RPMI7951 (cell line): ENCODE results near the gene MIER1. TPM values are rescaled to one million over a fixed set of nuclear protein-coding genes. Genes with fewer than 3 reads are reported as not detected.

Source experiments
- DNase-seq: peaks from one replicate; pipeline ENCODE4 v3.0.0-alpha.2; 2012; ENCODE audit warnings: low read depth
- total RNA-seq: library from RNA; depleted of rRNA; stranded (reverse); fragments of >200 nt; shearing (Covaris generic); gene quantifications from 2 replicates; pipeline ENCODE4 v1.2.3, GENCODE V29; 2014; rRNA removed

Gene MIER1
- total RNA-seq, 1 experiment from 2014 or later = 41.2 TPM

DNA sequence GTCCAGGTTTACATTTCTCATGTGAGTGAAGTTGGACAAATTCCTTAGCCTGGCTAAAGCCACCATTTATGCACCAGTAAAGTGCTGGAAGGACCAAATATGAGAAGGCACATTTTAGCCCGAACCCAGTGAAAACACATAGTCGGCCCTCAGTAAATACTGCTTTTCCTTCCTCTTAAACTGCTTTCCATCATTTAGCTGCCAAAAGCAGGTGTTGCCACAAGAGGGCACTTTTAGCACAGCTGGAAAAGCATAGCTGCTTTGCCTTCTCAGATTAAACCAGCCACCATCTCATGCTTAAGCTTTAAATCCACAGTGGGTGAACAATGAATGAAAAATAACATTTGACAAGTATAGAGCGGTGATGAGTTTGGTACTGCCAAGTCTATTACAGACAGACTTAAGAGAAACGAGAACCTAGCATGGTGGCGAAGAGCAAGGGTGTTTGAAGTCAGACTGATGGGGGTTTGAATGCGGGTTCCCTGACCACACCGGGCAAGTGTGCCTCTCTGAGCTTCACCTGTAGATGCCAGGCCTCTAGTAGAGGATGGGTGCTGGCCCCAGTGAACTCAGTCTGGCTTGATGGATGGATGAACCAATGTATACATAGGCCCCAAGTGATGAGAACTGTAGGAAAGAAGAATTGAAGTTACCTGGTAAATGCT, 71.4 kb downstream of the MIER1 start:
- peak; percentile 66 for DNase-seq

DNA sequence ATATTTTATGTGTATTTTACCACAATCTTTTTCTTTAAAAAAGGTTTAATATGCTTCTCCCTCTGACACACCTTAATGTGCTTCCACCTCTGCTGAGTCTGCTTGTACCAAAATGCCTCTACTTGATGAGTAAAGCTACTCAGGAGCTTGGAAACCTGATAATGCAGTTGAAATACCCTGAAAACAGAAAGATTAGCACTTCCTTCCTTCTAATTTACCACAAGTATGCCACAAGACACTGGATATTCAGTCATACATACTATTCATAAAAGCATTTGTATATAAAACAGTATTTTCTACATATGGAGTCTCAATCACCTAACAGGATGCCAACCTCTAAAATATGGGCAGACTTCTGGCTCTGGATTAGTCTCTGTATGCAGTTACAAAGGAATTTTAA, 74.2 kb downstream of the MIER1 start:
- no peak for DNase-seq

DNA sequence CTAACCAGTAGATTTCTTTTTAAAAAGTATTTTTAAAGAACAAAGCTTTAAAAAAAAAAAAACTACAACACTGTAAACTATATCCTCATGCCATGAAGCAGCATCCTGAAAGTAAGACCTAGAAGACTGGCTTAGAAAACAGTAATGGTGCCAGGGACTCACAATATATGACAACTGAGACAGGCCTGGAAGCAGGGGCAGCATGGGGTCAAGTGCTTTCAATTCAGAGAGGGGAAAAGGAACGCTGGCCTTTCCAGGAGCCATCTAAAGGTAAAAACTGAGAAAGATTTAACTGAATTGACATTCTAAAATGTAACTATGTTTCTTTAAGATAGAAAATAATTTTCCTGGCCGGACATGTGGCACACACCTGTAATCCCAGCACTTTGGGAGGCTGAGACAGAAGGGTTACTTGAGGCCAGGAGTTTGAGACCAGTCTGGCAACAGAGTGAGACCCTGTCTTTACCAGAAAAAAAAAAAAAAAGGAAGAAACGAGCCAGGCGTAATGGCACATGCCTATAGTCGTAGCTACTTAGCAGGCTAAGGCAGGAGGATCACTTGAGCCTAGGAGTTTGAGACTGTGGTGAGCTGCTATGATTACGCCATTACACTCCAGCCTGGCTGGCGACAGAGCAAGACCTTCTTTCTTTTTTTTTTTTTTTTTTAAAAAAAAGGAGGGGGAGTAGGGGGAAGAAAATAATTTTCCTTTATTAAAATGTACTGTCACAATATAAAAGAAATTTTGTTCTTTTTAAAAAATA, 75.0 kb downstream of the MIER1 start:
- DNase-seq = no peak

DNA sequence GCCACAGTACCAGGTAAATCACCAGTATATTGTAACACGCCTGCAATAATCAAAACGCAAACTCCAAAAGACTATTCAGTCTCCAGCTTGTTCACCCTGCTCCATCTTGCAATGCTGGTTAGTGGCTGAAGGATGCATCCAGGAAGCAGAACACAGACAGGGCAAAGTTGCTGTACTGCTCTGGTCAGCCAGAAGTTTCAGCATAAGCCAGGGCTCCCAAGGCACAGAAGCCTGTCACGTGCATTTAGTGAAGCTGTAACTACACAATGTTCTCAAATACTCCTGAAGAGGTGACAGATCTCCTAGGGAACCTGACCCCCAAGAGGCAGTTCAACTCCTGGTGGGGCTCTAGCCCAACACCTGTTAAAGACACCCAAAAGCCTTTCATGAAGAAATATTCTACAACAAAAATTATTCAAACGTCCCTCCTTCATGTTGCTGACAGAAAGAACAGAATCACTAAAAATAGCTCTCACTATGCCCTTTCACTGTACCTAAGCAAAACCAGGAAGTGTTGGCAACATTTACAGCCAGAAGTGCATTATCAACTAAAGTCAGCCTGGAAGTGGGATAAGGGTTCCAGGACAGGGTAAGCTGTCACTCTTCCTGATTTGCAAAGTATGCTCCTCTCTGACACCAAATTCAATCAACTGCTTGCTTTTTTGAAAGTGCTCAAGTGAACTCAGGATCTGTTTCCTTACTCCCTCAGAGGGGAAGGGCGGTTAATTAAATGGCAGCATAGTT, 77.1 kb downstream of the MIER1 start:
- no peak for DNase-seq

DNA sequence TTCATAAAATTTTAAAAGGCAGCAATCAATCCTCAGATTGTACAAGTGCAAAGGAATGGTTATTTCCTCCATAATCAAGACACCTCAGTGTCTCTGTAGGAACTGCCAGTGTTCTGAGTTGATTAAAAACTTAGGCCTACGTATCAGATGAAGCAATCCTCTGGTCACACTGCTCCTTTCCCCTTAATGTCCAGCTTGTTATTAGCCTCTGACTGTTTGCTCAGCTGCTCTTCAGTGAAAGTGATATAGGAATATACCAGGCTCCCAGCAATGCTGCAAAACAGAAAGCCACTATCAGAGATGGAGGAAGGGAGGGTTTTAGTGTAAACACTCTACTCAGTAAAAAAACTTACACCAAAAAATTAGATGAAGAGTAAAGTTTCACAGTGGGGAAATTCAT, 79.4 kb downstream of the MIER1 start:
- no peak for DNase-seq

DNA sequence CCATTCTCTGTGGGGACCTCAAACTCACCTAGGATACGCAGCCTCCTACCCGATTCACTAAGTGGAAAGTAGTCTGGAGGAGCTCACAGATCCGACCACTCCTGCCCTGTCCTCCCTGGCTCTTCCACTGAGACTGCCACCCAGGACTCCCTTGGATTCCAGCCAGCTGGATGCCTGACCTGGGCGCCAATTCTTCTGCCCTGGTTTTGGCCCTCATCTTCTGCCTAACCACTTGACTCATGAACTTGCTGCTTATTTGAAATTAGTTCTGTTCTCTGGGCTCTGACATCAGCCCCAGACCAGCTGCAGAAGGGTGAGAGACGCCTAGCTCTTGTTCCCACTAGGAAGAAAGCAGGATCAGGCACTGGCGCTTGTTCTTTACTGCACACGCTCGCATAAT, 80.3 kb downstream of the MIER1 start:
- no peak for DNase-seq

DNA sequence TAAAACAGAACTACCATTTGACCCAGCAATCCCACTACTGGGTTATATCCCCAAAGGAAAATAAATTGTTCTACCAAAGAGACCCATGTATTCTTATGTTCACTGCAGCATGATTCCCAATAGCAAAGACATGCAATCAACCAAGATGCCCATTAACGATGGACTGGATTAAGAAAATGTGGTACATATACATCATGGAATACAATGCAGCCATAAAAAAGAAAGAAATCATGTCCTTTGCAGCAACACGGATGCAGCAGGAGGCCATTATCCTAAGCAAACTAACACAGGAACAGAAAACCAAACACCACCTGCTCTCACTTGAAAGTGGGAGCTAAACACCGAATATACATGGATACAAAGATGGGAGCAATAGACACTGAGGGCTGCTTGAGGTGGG, 85.0 kb downstream of the MIER1 start:
- no peak for DNase-seq

DNA sequence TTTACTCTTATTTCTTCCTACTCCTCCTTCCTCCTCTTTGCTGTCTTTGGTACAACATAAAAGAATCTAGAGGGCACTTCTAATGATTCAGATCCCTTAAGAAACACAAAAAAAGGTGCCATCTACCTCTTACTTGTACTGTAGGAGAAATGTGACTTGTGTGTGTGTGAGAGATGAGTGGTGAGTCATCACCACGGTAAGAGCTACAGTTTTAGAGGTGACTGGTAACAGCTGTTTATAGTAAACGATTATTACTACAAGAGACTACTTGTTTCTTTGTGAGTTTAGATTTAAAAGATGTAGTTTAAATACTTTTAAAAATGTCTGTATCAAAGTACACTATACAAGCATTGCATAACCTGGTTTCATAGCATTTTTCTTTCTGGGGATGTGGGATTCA, 88.8 kb downstream of the MIER1 start:
- DNase-seq = peak; percentile 70

DNA sequence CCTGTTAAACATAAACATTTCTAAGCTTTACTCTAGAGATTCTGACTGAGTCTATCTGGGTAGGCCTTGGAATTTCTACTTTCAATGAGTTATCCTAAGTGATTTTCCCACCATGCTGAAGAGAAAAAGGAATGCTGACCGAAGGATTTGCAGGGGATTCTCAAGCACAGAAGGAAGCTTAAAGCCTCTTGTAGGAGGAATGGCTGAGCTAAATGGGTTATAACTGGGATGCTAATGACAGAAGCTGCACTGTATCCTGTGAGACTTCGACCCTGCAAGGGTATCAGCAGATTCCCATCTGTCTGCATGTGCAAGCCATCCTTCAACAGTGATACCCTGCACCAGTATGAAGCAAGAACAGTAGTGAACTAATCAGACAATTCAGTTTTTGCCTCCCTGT, 93.8 kb downstream of the MIER1 start:
- no peak for DNase-seq

DNA sequence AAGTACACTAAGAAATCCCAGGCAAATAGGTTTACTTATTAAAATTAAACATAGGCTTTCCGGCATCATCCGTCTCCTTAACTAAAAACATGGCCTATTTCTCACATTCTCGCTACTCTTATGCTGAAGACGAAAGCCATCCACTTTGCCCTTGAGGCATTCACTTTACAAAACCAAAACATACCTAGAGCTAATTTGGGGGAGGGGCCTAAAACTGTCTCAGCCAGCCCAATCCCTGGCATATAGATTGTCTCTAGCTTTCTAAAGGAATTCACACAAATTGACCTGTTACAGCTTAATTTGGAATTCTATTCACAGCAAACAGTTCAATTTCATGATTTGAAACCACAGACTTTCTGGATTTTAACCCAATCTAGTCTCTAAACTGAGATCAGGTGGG, 94.3 kb downstream of the MIER1 start:
- no peak for DNase-seq

DNA sequence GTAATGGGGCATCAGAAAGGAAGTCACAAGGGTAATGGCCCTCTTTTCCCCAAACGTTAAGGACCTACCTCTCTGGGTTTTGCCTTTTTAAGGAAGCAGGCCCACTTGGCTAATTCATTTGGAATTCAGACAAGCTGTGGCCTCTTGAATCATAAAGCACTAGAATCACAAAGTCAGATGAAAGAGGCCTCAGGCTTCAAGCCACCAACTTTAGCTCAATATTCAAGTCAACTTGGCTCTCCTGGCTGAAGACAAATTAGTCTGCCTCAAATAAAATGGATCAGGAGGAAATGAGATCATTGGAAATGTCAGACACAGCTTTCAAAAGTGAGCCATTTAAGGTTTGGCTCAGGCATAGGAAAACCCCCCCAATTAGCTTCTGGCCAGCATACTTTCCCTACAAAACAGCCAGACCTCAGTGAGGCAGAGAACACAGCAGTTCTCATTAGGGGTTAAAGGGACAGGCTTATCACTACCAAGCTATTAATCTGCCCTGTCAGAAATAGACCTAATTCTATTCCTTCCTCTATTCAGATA, 94.9 kb downstream of the MIER1 start:
- peak; percentile 84 for DNase-seq

DNA sequence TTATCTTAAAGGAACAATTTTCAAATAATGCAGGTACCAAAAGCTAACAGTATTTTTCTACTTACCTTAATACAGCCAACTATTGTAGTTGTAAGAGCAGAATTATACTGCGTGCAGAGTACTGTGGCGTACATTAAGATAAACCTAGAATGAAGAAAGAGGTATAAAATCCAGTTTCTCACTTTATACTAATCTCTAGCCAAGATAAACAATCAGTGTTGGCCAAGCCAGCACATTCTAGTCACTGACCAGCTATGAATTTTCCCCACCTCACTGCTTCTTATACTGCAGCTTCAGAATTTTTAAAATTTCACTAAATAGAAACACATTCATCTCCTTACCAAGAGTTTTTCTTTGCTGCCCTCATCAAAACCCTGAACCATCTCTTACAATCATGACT, 95.5 kb downstream of the MIER1 start:
- DNase-seq = peak; percentile 33

DNA sequence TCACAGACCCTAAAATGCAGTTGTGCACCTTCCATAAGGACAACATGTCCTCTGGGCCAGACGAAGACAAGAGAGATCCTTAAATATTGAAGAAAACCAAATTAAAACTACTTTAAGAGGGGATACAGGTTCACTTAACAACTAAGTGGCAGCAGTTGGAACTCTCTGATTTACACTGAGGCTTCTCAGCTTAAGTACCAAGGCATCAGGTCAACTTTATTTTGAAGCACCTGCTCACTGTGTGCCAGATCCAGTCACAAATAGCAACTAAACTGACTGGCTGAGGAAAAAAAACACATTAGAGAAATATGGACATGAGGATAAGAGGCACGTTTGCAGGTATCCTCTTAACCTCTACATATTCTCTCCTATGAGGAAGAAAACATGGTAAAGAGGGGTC, 96.0 kb downstream of the MIER1 start:
- DNase-seq = no peak

DNA sequence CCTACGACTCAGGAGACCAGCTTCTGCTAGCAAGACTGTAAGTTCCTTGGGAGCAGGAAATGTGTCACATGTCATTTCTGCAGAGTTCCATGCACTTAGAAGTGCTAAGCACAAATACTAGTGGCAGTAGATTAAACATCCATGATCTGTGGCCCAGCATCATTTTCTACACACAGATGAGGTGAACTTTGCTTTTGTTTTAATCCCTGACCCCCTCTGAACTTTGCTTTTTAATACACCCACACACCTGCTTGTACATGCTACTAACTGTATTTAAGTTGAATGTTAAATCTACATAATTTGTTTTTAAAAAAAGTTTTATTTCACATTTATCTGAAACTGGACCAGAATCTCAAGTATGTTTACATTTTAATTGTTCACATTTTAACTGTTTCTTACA, 104.7 kb downstream of the MIER1 start:
- no peak for DNase-seq

DNA sequence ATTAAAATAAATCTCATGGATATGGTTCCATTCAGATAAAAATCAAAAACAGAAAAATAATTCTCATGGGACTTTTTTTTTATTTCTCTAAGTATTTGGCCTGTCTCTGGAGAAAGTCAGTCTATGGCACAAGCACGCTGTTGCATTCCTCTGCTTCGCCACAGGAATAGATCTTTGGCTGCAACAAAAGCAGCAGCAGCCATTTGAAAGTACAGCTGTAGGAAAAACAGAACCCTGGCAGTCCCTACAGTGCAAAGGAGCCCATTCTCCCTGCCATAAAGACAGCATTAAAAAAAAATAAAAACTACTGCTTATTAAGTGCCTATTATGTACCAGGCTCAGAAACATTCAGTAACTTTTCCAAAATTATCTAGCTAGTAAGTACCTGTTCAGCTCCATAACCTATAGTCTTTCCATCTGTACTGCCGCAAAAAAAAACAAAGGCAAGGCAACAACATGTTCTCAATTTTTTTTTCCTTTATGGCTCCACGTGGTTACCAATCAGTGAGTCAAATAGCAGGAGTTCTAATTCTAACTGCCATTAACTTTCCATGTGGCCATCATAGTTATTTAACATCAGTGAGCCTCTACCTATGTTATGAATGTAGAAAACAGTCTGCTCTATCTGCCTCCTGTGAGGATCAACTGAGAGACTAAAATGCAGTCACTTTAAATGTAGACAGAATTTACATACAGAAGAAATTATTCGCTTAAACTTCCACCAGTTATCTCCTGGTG, 106.5 kb downstream of the MIER1 start:
- DNase-seq = no peak

DNA sequence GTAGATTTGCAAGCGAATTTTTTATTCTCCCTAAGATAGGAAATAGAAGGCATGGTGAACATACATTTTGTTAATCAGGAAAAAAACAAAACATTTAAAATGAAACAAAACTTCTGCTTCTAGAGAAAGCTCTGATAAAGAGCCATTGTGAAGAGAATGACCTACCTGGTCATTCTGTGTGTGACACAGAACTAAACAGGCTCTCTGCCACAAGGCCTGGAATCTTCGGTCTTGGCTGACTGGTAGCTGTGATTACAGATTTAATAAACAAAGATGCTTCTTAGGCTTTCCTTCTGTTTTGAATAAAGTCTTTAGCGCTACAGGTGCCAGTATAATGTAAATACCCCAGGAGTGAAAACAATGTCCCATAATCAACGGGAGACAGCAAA, 107.1 kb downstream of the MIER1 start:
- DNase-seq = no peak

Other genes starting within 250 kb of the MIER1 start
- not detected in 2 replicates for gene DYNLT5, start 172.5 kb upstream of the MIER1 start, total RNA-seq
- not detected in 2 replicates for gene INSL5, start 123.7 kb upstream of the MIER1 start, total RNA-seq
- gene DNAI4, start 134 bp upstream of the MIER1 start, total RNA-seq = 4.7 and 6.6 TPM in 2 replicates
- gene SLC35D1, start 129.2 kb downstream of the MIER1 start, total RNA-seq = 12.8 and 12.9 TPM in 2 replicates
- not detected in 2 replicates for gene C1orf141, start 210.0 kb downstream of the MIER1 start, total RNA-seq
- not detected in 2 replicates for gene IL23R, start 241.5 kb downstream of the MIER1 start, total RNA-seq